Measurements from ENCODE around the gene KRT72.

KRT72 gene

GRCh38 chr12:52541709-52542108 lies 59.6 kb downstream of the KRT72 start:
- no peak for DNase-seq (ENCODE audit: low spot score)

- DNase-seq (ENCODE audit: low spot score): no peak
Measured at GRCh38 chr12:52540531-52540930, 60.7 kb downstream of the KRT72 start.

DNA sequence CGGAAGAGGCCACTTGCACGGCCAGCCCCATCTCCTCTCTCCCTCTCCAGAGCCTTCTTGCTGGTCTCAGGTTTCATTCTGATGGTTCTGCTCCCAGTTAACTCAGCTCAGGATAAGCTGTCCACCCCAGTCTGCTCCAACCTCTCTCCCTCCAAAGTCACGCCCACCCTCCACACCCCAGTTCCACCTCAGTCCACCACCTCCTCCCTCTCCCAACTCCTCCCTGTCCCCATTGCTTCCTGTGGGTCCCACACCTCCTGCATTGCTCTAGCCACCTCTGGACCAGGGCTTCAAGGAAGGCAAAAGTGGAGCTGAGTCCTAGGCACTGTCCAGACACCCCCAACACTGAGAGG lies 61.5 kb downstream of the KRT72 start:
- DNase-seq (ENCODE audit: low spot score): no peak

GRCh38 chr12:52539083-52539820 lies 62.0 kb downstream of the KRT72 start:
- no peak for DNase-seq (ENCODE audit: low spot score)

GRCh38 chr12:52537101-52537500 lies 64.2 kb downstream of the KRT72 start:
- no peak for DNase-seq (ENCODE audit: low spot score)
